ENCODE data around the gene KCNK15.

KCNK15 gene

DNA sequence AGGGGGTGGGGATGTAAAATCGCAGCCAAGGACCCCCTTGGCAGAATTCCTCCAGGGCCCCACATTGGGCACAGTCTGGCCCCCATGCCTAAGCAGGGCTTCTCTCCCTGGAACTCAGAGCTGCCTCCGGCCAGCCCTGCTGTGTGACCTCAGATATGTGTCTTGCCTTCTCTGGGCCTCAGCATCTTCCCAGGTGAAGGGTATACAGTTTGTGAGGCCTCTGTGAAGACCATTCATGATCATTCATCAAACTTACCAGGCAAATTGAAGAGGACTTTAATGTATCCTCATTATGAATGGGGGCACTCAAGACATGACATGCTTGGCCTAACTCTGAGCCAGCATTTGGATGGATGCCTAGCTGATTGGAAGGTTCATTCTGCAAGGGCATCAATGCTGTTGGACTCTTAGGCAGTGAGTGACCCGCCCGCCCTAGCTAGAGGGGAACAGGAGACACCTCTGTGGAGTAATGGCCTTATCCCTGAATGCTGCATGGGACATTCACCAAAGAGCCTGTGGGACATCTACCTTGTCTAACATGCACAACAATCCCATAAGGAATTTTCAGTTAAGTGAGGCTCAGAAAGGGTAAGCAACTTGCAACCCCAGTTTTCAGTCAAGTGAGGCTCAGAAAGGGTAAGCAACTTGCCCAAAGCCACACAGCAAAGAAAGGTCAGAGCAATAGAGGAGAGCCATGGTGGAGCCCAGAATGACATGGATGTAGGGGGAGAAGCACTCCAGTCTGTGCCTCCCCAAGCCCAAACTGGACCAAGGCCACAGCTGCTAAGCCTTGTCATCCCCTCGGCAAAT is 30.0 kb upstream of the KCNK15 start:
- DNase-seq, result no peak

DNA sequence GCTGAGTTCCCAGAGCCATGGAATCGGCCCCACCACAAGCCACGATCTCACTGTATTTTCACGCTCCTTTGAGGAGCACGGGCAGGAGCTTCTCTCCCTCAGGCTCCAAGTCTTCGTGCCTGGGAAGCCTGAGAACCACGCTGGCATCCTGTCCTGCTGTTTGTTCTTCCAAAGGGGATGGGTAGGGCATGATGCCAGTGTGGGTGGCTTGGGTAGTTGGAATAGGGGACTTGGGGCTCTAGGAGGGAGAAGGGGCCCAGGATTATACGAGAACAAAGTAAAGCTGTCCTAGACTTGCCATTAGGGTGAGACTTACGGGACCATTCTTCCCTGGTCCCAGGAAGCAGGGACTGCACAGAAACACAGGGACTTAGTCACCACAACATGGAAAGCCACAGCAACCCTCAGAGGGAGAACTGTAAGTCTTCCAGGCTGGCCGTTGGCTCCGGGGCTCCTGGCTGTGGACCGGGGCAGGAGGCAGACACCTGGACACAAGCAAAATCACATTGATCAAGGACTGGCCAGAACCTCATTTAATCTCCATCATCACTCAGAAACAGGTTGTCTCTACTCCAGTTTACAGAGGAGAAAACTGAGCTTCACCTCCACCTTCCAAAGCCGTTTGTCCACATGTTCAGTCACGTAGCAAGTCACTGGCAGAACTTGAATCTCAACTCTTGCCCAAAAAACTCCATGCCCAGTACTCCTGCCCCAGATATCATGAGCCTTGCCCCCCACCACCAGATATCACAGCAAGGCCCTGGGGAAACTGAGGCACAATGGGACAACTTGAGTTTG is 29.2 kb upstream of the KCNK15 start:
- DNase-seq, result no peak

DNA sequence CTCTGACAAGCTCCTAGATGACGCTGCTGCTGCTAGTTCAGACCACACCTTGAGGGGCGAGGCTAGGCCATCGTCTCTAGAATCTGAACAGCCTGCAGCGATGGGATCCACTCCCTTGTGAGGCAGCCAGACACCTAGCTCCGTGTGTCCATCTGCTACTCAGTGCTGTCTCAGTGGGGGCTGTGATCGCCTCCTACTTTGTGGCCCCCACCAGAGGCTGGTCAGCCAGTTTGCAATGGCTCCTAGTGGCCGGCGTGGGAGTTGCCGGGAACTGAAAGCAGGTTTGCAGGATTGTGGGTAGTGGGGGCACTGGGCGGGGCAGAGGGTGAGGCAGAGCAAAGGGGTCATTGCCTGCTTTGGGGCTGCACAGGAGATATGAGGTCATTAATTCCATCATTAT is 27.7 kb upstream of the KCNK15 start:
- DNase-seq, result peak; percentile 31

DNA sequence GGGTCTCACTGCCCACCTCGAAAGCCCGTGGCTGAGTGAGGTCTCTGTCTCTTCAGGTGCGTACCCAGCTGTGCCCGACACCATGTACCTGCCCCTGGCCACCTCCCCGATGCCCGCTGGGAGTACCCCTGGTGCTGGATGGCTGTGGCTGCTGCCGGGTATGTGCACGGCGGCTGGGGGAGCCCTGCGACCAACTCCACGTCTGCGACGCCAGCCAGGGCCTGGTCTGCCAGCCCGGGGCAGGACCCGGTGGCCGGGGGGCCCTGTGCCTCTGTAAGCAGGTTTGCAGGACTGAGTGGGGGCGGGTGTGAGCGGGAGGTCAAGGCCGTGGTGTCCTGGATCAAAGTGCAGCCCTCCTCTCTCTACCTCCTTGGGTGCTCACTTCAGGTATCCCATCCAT is 25.8 kb upstream of the KCNK15 start:
- DNase-seq, result no peak

DNA sequence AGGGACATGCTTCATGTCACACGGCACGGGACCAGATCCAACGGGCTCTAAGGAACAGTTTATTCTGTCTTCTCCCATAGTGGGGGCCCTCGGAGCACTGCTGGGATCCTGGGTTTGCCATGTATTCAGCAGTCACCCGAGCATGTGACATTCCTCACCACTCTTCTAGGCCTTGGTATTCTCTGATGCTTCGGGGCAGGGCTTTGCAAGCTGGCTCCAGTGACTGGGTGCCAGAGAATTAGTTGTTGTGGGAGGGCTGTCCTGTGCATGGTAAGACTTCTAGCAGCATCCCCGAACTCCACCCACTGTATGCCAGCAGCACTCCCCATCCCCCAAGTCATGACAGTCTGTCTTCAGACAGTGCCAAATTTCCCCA is 25.1 kb upstream of the KCNK15 start:
- DNase-seq, result no peak

DNA sequence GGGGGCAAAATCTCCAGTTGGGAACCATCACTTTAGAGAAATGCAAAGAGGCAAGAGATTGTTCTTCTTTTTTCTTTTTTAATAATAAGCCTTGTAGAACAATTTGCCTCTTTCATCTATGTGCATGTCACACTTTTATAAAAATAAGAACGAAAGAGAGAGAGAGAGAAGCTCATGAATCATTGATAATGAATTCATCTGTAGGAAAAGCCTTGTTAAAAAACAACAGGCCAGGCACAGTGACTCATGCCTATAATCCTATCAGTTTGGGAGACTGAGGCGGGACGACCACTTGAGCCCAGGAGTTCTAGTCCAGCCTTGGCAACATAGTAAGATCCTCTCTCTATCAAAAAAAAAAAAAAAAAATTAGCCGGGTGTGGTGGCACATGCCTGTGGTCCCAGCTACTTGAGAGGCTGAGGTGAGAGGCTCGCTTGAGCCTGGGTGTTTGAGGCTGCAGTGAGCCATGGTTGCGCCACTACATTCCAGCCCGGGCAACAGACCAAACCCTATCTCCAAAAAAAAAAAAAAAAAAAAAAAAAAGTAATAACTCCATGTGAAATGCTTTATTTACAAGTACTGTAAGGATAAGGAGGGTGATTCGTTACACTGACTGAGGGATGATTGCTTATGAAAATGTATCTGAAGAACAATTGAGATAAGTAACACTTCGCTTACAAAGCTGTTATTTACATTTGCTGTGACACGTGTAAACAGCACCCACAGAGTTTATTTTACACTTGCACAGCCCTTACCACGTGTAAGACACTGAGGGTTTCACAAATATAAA is 24.5 kb upstream of the KCNK15 start:
- no peak for DNase-seq

DNA sequence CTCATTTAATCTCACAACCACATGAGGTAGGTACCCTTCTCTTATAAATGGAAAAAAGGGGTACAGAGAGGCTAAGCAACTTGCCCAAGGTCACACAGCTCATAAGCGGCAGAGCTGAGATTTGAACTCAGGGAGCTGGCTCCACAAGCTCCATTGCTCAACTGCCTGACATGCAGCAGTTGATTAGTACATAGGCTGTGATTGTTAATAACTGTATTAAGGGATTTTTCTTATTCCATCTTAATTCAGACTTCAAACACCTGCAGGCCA is 23.9 kb upstream of the KCNK15 start:
- no peak for DNase-seq

DNA sequence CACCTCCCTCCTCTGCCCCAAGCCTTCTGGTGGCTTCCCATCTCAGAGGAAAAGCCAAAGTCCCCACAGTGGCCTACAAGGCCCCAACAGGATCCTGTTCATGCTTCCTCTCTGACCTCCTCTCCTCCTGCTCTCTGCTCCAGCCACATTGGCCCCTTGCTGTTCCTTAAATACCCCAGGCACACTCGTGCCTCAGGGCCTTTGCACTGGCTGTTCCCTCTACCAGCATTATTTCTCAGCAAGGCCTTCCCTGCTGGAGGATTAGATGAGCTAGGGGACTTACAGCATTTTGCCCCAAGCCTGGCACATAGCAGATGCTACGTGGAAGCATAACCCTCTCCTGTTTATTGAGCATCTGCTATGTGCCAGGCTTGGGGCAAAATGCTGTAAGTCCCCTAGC is 22.7 kb upstream of the KCNK15 start:
- DNase-seq, result no peak

DNA sequence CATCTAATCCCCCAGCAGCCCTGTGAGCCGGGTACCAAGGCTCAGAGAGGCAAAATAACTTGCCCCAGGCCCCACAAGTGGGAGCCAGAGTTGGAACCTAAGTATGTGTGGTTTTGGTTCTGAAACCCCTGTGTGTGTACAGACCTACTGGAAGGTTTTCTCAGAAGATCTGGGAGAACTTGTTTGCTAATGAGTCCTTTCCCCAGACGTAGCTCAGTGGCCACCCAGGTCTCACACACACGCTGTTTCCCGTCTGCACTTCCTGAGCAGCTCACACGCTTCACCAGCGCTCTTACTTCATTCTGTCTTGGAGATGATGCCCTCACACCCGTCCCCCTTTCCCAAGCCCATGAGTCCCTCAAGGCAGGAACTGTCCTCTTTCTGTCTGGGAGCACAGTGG is 22.3 kb upstream of the KCNK15 start:
- DNase-seq, result no peak

DNA sequence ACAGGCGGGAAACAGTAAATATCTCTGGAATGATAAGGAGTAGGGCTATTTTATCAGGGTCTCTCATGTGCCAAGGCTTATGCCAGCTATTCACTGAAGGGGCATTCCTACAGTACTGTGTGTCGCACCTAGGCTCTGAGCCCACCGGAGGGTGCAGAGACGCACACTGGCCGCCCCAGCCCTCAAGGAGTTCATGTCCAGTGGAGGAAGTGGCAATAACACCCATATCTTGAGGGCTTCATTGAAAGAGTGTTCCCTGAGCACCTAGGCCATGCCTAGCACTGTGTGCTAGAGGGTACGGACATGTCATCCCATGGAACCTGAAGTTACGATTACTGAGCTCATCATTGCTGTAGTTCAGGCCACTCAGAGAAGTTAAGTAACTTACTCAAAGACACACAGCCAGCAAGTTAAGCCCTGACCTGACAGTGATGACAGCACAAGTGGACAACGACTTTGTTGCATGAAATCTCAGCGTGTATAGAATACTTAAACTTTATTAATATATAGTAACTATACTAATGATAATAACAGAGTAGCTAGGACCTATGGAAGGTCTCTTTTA is 21.8 kb upstream of the KCNK15 start:
- DNase-seq, result no peak

DNA sequence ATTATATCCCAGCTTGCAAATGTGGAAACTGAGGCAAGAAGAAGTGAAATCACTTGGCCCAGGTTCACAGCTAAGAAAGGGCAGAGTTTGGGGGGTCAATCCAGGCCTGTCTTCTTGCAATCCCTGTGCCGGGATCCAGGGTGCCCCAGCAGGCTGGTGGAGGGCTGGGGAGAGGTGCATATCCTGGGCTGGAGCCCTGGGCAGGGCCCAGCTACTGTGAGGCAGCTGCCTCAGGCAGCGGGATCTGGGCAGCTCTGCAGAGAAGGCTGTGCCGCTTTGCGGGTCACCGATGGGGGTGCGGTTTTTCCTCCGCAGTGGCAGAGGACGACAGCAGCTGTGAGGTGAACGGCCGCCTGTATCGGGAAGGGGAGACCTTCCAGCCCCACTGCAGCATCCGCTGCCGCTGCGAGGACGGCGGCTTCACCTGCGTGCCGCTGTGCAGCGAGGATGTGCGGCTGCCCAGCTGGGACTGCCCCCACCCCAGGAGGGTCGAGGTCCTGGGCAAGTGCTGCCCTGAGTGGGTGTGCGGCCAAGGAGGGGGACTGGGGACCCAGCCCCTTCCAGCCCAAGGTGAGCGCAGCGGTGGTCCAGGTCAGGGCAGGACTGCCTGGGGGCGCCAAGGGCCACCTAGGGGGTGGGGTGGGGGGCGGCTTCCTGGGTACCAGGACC is 21.1 kb upstream of the KCNK15 start:
- no peak for DNase-seq

DNA sequence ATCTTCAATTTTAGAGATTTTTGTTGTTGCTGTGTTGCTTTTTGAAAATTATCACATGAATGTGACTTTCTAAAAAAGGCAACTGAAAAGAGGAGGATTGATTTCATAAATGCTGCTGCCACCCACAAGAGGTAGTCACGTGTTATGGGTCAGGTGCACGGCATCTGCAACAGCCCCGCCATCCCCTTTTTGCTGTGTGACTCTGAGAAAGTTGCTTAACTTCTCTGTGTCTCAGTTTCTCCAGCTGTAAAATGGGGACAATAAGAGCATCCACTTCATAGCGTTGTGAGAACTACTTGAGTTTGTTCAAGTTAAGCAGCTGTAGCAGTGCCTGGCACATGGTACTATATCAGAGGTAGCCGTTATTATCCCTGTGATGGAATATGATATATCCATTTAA is 19.8 kb upstream of the KCNK15 start:
- no peak for DNase-seq

DNA sequence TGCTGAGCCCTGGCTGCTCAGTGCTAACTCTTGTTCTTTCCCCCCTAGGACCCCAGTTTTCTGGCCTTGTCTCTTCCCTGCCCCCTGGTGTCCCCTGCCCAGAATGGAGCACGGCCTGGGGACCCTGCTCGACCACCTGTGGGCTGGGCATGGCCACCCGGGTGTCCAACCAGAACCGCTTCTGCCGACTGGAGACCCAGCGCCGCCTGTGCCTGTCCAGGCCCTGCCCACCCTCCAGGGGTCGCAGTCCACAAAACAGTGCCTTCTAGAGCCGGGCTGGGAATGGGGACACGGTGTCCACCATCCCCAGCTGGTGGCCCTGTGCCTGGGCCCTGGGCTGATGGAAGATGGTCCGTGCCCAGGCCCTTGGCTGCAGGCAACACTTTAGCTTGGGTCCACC is 18.6 kb upstream of the KCNK15 start:
- DNase-seq, result no peak

DNA sequence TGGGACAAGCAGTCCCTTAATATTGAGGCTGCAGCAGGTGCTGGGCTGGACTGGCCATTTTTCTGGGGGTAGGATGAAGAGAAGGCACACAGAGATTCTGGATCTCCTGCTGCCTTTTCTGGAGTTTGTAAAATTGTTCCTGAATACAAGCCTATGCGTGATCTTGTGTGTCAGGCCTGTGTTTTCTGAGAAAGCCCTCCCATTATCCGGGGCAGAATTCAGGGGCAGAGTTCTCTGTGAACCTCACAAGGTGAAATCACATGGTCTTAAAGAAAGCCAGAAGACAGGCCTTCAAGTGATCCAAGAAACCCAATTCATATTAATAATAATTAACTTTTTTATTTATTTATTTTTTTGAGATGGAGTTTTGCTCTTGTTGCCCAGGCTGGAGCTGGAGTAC is 18.0 kb upstream of the KCNK15 start:
- DNase-seq, result no peak

DNA sequence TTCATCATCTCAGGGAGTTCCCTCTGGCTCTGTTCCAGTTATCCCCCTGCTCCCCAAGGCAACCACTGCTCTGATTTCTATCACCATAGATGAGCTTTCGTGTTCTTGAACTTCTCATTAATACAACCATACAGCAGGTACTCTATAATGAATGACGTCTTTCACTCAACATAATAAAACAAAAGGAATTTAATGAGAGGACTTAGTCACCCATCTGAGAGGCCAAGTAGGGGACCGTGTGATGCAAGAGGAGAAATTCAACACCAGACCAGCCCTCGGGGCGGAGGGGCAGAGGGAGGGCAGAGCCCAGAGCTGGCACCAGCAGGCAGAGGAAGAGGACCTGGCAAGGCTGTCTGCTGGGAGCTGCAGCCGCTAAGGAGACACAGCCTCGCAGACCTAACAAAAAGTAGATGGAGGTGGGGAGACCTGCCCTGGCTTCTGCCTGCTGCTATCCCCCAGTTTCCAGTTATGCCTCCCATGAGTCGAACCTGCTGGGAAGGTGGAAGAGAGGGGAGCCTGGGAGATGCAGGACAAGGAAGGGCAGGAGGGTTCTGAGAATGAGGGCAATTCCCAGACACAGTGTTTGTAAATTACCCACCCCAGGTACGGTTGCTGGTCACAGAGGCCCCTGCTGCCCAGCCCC is 16.7 kb upstream of the KCNK15 start:
- DNase-seq, result peak; percentile 78

DNA sequence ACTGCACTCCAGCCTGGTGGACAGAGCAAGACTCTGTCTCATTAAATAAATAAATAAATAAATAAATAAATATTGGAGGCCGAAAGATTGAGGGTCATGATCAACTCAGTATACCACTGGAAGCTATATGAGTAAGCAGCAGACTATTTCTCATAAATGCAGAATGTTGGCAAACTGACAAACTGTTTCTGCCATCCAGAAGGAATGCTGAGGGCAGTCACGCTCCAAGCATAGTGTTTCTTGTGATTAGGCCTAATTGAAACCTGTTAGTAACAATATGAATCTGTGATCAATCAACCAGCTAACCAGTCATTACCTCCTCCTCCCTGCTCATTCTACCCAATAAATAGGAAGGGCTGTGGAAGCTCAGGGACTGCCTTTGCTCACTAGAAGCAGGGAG is 15.2 kb upstream of the KCNK15 start:
- no peak for DNase-seq

DNA sequence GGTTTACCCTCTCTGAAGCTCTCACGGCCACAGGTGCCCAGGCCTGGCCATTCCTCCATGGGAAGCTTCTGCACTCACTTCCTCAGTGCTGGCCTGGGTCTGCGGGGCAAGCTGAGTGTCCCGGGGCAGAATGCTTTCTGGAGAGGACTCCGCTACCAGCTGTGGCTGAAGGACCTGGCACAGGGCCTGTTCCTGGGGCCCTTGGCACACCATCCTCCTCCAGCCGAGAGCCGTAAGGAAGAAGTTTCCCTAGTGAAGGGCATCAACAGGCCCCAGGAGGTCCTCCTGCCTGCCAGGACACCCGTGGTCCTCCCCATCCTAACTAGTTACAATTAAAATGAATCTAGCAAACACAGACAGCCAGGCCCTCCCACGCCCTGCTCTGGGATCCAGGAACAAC is 14.0 kb upstream of the KCNK15 start:
- no peak for DNase-seq

DNA sequence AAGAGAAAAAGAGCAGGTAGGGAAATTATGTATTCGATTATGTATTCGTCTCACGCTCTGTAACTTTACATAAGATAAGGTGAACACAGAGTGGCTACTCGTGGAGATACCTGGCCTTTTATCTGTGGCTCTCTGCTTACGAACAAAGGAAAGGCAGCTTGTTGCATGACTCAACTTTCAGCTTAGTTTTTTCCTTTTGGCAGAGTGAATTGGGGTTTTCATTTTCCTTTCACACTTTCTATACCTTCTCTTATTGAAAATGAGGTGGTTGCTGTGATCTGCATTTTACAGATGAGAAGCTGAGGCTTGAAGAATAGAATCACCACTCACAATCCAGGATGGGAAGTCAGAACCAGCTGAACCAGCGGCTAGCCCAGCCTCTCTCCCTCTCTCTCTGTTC is 13.3 kb upstream of the KCNK15 start:
- DNase-seq, result no peak

DNA sequence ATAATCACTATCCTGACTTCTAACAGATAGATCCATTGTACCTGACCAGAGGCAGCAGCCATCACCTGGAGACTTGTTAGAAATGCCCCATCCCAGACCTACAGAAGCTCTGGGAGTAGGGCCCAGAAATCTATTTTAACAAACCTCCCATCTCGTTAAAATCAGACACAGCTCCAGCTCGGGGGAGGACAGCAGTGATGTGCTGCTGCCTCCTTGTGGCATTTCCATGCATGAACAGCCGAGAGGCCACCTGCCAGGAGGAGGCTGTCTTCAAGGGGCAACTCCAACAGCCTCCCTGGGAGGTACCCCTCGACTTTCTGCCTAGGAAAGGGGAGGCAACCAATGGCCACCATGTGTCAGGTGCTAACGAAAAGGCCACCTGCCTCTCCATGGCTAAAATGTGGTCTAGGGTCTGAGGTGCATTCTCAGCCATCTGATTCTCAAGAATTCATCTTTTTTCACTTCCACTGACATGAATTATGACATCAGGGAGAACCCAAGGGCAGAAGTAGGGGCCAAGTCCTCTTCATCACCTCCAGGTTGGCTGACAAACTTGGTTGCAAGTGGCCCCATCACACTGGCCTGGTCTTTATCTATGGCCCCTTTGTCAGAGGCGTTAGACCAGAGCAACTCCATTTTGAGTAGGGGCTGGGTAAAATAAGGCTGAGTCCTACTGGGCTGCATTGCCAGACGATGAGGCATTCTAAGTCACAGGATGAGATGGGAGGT is 12.2 kb upstream of the KCNK15 start:
- no peak for DNase-seq

DNA sequence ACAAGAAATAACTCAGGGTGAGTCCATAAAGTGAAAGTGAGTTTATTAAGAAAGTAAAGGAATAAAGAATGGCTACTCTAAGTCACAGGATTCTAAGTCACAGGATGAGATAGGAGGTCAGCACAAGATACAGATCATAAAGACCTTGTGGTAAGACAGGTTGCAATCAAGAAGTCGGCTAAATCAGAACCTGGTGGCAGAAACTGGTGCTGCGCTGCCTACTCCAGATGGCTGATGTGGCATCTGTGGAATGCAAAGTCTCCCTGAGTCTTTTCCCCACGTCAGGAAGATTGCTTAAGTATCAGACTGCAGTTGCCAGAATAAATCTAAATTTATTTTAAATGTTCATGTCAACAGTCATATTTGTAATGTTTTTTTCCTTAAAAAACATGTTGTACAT is 10.7 kb upstream of the KCNK15 start:
- DNase-seq, result no peak

DNA sequence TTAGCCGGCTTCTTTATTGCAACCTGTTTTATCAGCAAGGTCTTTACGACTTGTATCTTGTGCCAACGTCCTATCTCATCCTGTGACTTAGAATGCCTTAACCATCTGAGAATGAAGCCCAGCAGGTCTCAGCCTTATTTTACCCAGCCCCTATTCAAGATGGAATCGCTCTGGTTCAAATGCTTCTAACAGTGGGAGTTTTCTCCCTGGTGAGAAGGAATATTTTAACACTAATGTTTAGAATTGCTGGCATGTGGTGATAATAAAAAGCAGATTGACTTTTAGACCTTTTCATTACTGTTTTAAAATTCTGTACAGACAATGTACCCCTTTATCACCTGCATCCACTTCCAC is 9.9 kb upstream of the KCNK15 start:
- no peak for DNase-seq

Measured in NCI-H524 treated with DMSO at 0.1 percent for 48 hours (cell line).